Ovary (tissue), 9 donors: Measurements from ENCODE around the gene HBD. TPM values are rescaled to one million over a fixed set of nuclear protein-coding genes. Genes with fewer than 3 reads are reported as not detected.

ENCODE experiments used
- DNase-seq, 5 donors: peaks; one replicate each; pipeline ENCODE4 v3.0.0-alpha.2; 2019 to 2020
- H3K27ac ChIP-seq, 2 donors: fragments of 200-600 bp; one replicate each; pipeline versions ENCODE4 v1.5.1 to v1.8.0; 2019 to 2022
- H3K27me3 ChIP-seq: fragments of 200-600 bp; one replicate; pipeline ENCODE4 v1.8.0; 2022
- H3K36me3 ChIP-seq: fragments of 200-600 bp; sonication (generic); one replicate; pipeline ENCODE4 v1.5.1; 2019
- H3K4me1 ChIP-seq: one replicate; pipeline ENCODE4 v1.8.1; 2013; ENCODE audit warnings: mild to moderate bottlenecking, moderate library complexity; ENCODE audit not compliant: insufficient read depth
- H3K4me3 ChIP-seq: fragments of 200-600 bp; sonication (generic); one replicate; pipeline ENCODE4 v1.5.1; 2017
- H3K9me3 ChIP-seq, 2 donors: fragments of 200-600 bp in 1 of 2; sonication (generic) in 1 of 2; one replicate each; pipeline versions ENCODE4 v1.5.1 to v1.8.1; 2013 to 2019; ENCODE audit warnings: mild to moderate bottlenecking in 1 of 2, moderate library complexity in 1 of 2
- CTCF ChIP-seq, 3 donors: fragments of 450-650 bp in 2 of 3; fragments of 200-600 bp in 1 of 3; IDR thresholded peaks; one replicate each; pipeline versions ENCODE4 v1.5.1 to v1.8.0; 2016 to 2022; ENCODE audit warnings: antibody characterized with exemption in 3 of 3, mild to moderate bottlenecking in 1 of 3
- EP300 ChIP-seq: sonication (generic); formaldehyde crosslinking; IDR thresholded peaks from one replicate; pipeline ENCODE4 v1.6.1; 2017; ENCODE audit warnings: antibody characterized with exemption
- POLR2A ChIP-seq: fragments of 450-650 bp; IDR thresholded peaks from one replicate; pipeline ENCODE4 v1.6.1; 2017; ENCODE audit warnings: antibody characterized with exemption, mild to moderate bottlenecking, moderate library complexity
- WGBS, 3 donors: extraction: QIAGEN DNeasy Blood & Tissue Kit in 1 of 3; methylation state at CpG; one replicate each; pipeline versions ENCODE4 v1.1.5 to v1.1.7; 2013 to 2017; 5-methylcytosine and 5-hydroxymethylcytosine counted together
- intact Hi-C, 4 donors: fragments of 100-400 bp; cut with DNase I; formaldehyde crosslinking; loops; one replicate each; pipeline versions ENCODE4 v1.11.0 to v1.15.1; 2022 to 2023
- polyA plus RNA-seq, 2 donors: library from polyadenylated mRNA; stranded (reverse); fragments of 200-250 nt in 1 of 2; fragments of 350-450 nt in 1 of 2; fragmentation: Illumina TruSeq in 1 of 2; extraction: RNeasy Lipid Tissue Mini Kit (QIAGEN cat#74804) in 1 of 2; gene quantifications; one replicate each; pipeline ENCODE4 v1.2.3, GENCODE V29; 2013 to 2014
- total RNA-seq, 7 donors: library from RNA; depleted of rRNA in 2 of 7; stranded (reverse); fragments of >200 nt in 2 of 7; fragmentation: NEBNext Ultra II Directional in 3 of 7; extraction: Animal tissue kit (Norgen Biotek cat#: 25700) in 3 of 7; gene quantifications; one replicate each; pipeline versions ENCODE4 v1.1.0 to v1.2.4, GENCODE V29; 2016 to 2023
- donor health status: DM: no; HTN: no; CAD: no; lungs with moderate emphysema.
- donor health status: DM: no; HTN: no; CAD: no.
- donor health status: Bipolar disorder and iron deficiency.
- donor health status: DM: yes; HTN: yes; CAD: no.
- donor health status: DM: no; HTN: no; CAD: no.
- donor health status: DM: yes; HTN: yes; CAD: no.

The HBD gene
- total and polyA plus RNA-seq, 9 donors = 2.4 to 3.2 TPM; not detected in 7

- Histone ChIP-seq H3K27ac (no peak overlapping the region), H3K36me3 (no peaks in the 10 kb centered on the region), H3K27me3 (no peaks in the 10 kb centered on the region), H3K4me1 (no peaks in the 10 kb centered on the region), H3K4me3 (no peak overlapping the region), H3K9me3 (no peaks in the 10 kb centered on the region)
- TF ChIP-seq EP300 (no peak), POLR2A (no peak), CTCF (IDR thresholded peaks at IDR 0.05) (no peak)
- DNase-seq = no peak
- intact Hi-C loops = no loop called here
- 77 to 90% (median 80%) methylated on average over 2 of the region's 2 CpGs for WGBS, 3 donors
These were observed 32.8 kb upstream of the HBD start for GRCh38 chr11:5267033-5267563.

- H3K4me3 ChIP-seq = no peak overlapping the region
- H3K36me3 ChIP-seq = no peaks in the 10 kb centered on the region
- H3K4me1 ChIP-seq = no peaks in the 10 kb centered on the region
- intact Hi-C loops = no loop called here
- no peaks in the 10 kb centered on the region for H3K27me3 ChIP-seq
- DNase-seq = no peak
- no peaks in the 10 kb centered on the region for H3K9me3 ChIP-seq
- TF ChIP-seq EP300 (no peak), POLR2A (no peak), CTCF (IDR thresholded peaks at IDR 0.05) (no peak)
- no peak overlapping the region for H3K27ac ChIP-seq
These were observed 32.3 kb upstream of the HBD start for GRCh38 chr11:5266609-5267008.

GRCh38 chr11:5265832-5266231, 31.5 kb upstream of the HBD start:
- 40 to 58% (median 42%) methylated on average over 2 of the region's 2 CpGs for WGBS, 3 donors
- H3K4me3 ChIP-seq = no peak overlapping the region
- no peak overlapping the region for H3K27ac ChIP-seq
- no peak for DNase-seq
- no peaks in the 10 kb centered on the region for H3K36me3 ChIP-seq
- H3K9me3 ChIP-seq = no peaks in the 10 kb centered on the region
- TF ChIP-seq POLR2A (no peak), CTCF (IDR thresholded peaks at IDR 0.05) (no peak), EP300 (no peak)
- no peaks in the 10 kb centered on the region for H3K27me3 ChIP-seq
- H3K4me1 ChIP-seq = no peaks in the 10 kb centered on the region
- intact Hi-C loops = no loop called here

GRCh38 chr11:5258543-5259262, 24.4 kb upstream of the HBD start:
- Histone ChIP-seq H3K9me3 (no peaks in the 10 kb centered on the region), H3K4me3 (no peak overlapping the region), H3K27me3 (no peaks in the 10 kb centered on the region), H3K4me1 (no peaks in the 10 kb centered on the region), H3K36me3 (no peaks in the 10 kb centered on the region), H3K27ac (no peak overlapping the region)
- no peak for TF ChIP-seq CTCF (IDR thresholded peaks at IDR 0.05)
- TF ChIP-seq POLR2A = no peak
- no peak for TF ChIP-seq EP300
- intact Hi-C loops = no loop called here
- WGBS, 3 donors = 58 to 63% (median 61%) methylated on average over 7 of the region's 7 CpGs
- DNase-seq = no peak
